HepG2 (cell line): Measurements from ENCODE around the gene XPR1. TPM values are rescaled to one million over a fixed set of nuclear protein-coding genes. Genes with fewer than 3 reads are reported as not detected.

ENCODE experiments used
- ATAC-seq: fragments of 200-7000 bp; cut with Tn5 transposase; 3 replicates; pipeline ENCODE4 v1.9.1; 2020; ENCODE audit warnings: mild to moderate bottlenecking, moderate library complexity
- BruUV-seq: library from RNA; stranded (reverse); fragments of 400-500 nt; replicated peaks from 2 replicates; lab custom pipeline; 2021; lab: Mats Ljungman, UMichigan
- CTCF ChIA-PET: fragments of 300-600 bp; formaldehyde crosslinking; extraction: SDS; loops from one replicate; lab custom pipeline; 2021; ENCODE audit warnings: low total read pairs, inconsistent platforms, low intra/inter-chr PET ratio; lab: Yijun Ruan, JAX
- POLR2A ChIA-PET: fragments of 350-600 bp; sonication (Branson Sonifier 250); formaldehyde crosslinking; loops from one replicate; lab custom pipeline; 2020; ENCODE audit warnings: antibody characterized with exemption, inconsistent platforms; lab: Yijun Ruan, JAX
- DNase-seq: peaks from one replicate; pipeline ENCODE4 v3.0.0-alpha.2; 2015; ENCODE audit warnings: low spot score
- FAIRE-seq: peaks from 3 replicates; lab custom pipeline; 2011; peaks lifted over from hg19 to GRCh38; lab: Jason Lieb, UNC
- H2AFZ ChIP-seq: one replicate; pipeline ENCODE4 v1.6.1; 2011; ENCODE audit warnings: low read length, inconsistent platforms
- H3K27ac ChIP-seq: fragments of 300-600 bp; 3 replicates; pipeline ENCODE4 v1.8.0; 2011; ENCODE audit warnings: mixed run types, mild to moderate bottlenecking, mixed read lengths, low read length, inconsistent platforms; ENCODE audit not compliant: insufficient read depth; ENCODE audit errors: extremely low read length
- H3K27me3 ChIP-seq, 2 experiments: fragments of 200-600 bp in 1 of 2; 2 replicates in 1 of 2; 3 replicates in 1 of 2; pipeline versions ENCODE4 v1.6.0 to v1.8.0; 2011; ENCODE audit warnings: low read length in 2 of 2, mild to moderate bottlenecking in 2 of 2, moderate library complexity in 2 of 2, inconsistent platforms in 1 of 2; ENCODE audit not compliant: insufficient read depth in 2 of 2, control insufficient read depth in 1 of 2
- H3K36me3 ChIP-seq, 2 experiments: fragments of 200-600 bp in 1 of 2; replicated peaks in 1 of 2; 2 replicates in 1 of 2; 3 replicates in 1 of 2; pipeline versions ENCODE4 v1.5.1 to v1.8.0; 2011; ENCODE audit warnings: low read length in 2 of 2, inconsistent platforms in 1 of 2; ENCODE audit not compliant: insufficient read depth in 2 of 2, control insufficient read depth in 1 of 2
- H3K4me1 ChIP-seq: 2 replicates; pipeline ENCODE4 v1.5.1; 2012; ENCODE audit warnings: low read length, inconsistent platforms; ENCODE audit not compliant: insufficient read depth
- H3K4me2 ChIP-seq: 2 replicates; pipeline ENCODE4 v1.6.0; 2011; ENCODE audit warnings: low read depth, low read length, inconsistent platforms
- H3K4me3 ChIP-seq, 3 experiments: fragments of 200-600 bp in 1 of 3; sonication (generic), shearing (Covaris generic) in 1 of 3; replicated peaks in 1 of 3; 2 replicates each; pipeline ENCODE4 v1.5.1; 2011 to 2016; ENCODE audit warnings: low read length in 3 of 3, inconsistent platforms in 2 of 3, low read depth in 2 of 3, mild to moderate bottlenecking in 2 of 3, control low read depth in 1 of 3, mixed read lengths in 1 of 3; ENCODE audit not compliant: insufficient read depth in 1 of 3
- H3K79me2 ChIP-seq: one replicate; pipeline ENCODE4 v1.6.1; 2011; ENCODE audit warnings: low read length, inconsistent platforms; ENCODE audit not compliant: insufficient read depth
- H3K9ac ChIP-seq: 2 replicates; pipeline ENCODE4 v1.6.0; 2011; ENCODE audit warnings: mild to moderate bottlenecking, low read depth, low read length, inconsistent platforms; ENCODE audit not compliant: insufficient read depth
- H3K9me3 ChIP-seq: 2 replicates; pipeline ENCODE4 v1.5.1; 2012; ENCODE audit warnings: mild to moderate bottlenecking, low read length
- H4K20me1 ChIP-seq: 2 replicates; pipeline ENCODE4 v1.6.0; 2011; ENCODE audit warnings: inconsistent platforms, mild to moderate bottlenecking, low read length, moderate library complexity; ENCODE audit not compliant: insufficient read depth
- CEBPB ChIP-seq: IDR thresholded peaks from 2 replicates; pipeline ENCODE4 v1.6.1; 2011; ENCODE audit warnings: low read depth, low read length, improper control_type of control experiment, borderline replicate concordance
- FOSL2 ChIP-seq: sonication (generic); formaldehyde crosslinking; IDR thresholded peaks from 2 replicates; pipeline ENCODE4 v1.4.0; 2020; ENCODE audit warnings: missing genetic modification reagents
- GFI1 ChIP-seq: sonication (generic); formaldehyde crosslinking; IDR thresholded peaks from 2 replicates; pipeline ENCODE4 v1.5.0; 2020; ENCODE audit warnings: missing genetic modification reagents, mild to moderate bottlenecking, borderline replicate concordance
- HOXA9 ChIP-seq: sonication (generic); formaldehyde crosslinking; IDR thresholded peaks from 2 replicates; pipeline ENCODE4 v1.8.1; 2022; ENCODE audit warnings: missing genetic modification reagents, mild to moderate bottlenecking, moderate library complexity, borderline replicate concordance
- MED13 ChIP-seq: sonication (generic); formaldehyde crosslinking; IDR thresholded peaks from 2 replicates; pipeline ENCODE4 v1.5.0; 2020; ENCODE audit warnings: missing genetic modification reagents
- TCF12 ChIP-seq, 2 experiments: fragments of 450-650 bp in 1 of 2; sonication (generic) in 1 of 2; formaldehyde crosslinking in 1 of 2; IDR thresholded peaks; 2 replicates each; pipeline versions ENCODE4 v1.6.1 to v1.8.0; 2017 to 2022; ENCODE audit warnings: antibody characterized with exemption in 1 of 2, mild to moderate bottlenecking in 1 of 2, missing genetic modification reagents in 1 of 2, moderate library complexity in 1 of 2
- ZNF281 ChIP-seq: sonication (generic); formaldehyde crosslinking; IDR thresholded peaks from 2 replicates; pipeline ENCODE4 v1.4.0; 2020; ENCODE audit warnings: missing genetic modification reagents, borderline replicate concordance
- ZNF331 ChIP-seq: sonication (generic); formaldehyde crosslinking; IDR thresholded peaks from 2 replicates; pipeline ENCODE4 v1.4.0; 2020; ENCODE audit warnings: missing genetic modification reagents
- WGBS: methylation state at CpG from one replicate; pipeline ENCODE4 v1.1.6; 2017; ENCODE audit warnings: low lambda C conversion rate; 5-methylcytosine and 5-hydroxymethylcytosine counted together
- in situ Hi-C: cut with HindIII; loops from 2 replicates; pipeline ENCODE4 v1.10.0; 2017; ENCODE audit warnings: low pct_unique_long_range_greater_than_20kb; ENCODE audit not compliant: extremely low pct_ligation_motif_present
- intact Hi-C: fragments of 100-400 bp; cut with micrococcal nuclease; formaldehyde crosslinking; loops from one replicate; pipeline ENCODE4 v1.10.0; 2022; ENCODE audit not compliant: unreplicated experiment
- polyA plus RNA-seq, 8 experiments: library from polyadenylated mRNA; depleted of rRNA in 3 of 8; stranded (reverse) in 7 of 8; unstranded in 1 of 8; fragments of >200 nt; fragmentation: Illumina TruSeq in 4 of 8; extraction: Trizol in 4 of 8; gene quantifications; 2 replicates each; pipeline versions ENCODE4 v1.2.1 to v1.2.3, GENCODE V29; 2011 to 2016; ENCODE audit warnings: low read depth in 4 of 8, missing spikeins in 1 of 8, mixed read lengths in 1 of 8; ENCODE audit not compliant: insufficient read depth in 1 of 8
- total RNA-seq, 5 experiments: library from RNA; depleted of rRNA; stranded (reverse); fragments of >200 nt; fragmentation: Illumina TruSeq; extraction: Trizol; gene quantifications; 2 replicates each; pipeline ENCODE4 v1.2.3, GENCODE V29; 2016; ENCODE audit warnings: low read depth in 1 of 5

The XPR1 gene
- total and polyA plus RNA-seq, 2 of the 13 experiments (the other 11 are each of a cell fraction or from before 2014, with no cell fraction given): 22.3 to 23.6 TPM

DNA sequence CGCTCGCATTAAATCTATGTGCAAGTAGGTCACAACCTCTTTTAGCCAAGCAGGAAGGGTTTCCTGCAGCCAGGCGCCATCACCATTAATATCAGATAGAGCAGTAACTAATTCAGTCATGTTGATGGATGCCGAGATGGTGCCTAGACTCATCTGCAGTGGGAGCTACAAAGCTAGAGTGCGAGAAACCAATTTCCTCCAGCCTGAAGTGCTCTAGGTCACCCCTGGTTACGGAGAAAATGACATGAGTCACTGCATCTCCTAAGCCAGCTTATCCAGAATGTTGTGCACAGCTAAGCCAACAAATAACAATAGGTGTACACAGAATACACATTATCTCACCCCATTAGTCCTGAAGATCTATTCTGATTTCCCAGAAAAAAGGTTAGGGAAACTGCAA is 37.1 kb upstream of the XPR1 start:
- 59% methylated on average over 6 of the region's 6 CpGs for WGBS
- POLR2A ChIA-PET: no interaction called here

DNA sequence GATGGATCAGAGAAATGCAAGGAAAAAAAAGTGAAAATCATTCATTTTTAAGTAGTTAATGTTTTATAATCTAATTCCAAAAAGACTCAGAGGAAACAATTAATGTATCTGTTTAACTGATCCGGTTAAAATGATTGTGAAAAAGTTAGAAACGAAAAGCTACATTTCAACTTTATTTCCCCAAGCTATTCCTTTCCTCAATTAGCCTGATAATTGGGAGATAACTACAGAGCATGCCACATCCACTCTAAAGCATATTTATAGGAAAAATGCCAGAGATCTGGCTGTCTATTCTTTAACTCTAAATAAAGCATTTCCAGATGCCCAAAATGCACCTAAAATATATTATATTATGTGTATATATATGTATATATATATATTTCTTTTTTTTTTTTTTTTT is 35.9 kb upstream of the XPR1 start:
- no peak overlapping the region for H3K4me3 ChIP-seq
- no peak for TF ChIP-seq ZNF281
- no peak for TF ChIP-seq TCF12 (IDR thresholded peaks at IDR 0.05)
- TF ChIP-seq TCF12 (CRISPR knock-in tag; IDR thresholded peaks at IDR 0.05): no peak
- no peak overlapping the region for H3K9ac ChIP-seq
- FAIRE-seq (no peak), DNase-seq (no peak), ATAC-seq (no peak)
- ChIA-PET POLR2A (no interaction called here), CTCF (no interaction called here)
- intact Hi-C loops: no loop called here
- BruUV-seq: no TSS peak
- in situ Hi-C loops: no loop called here
- H3K4me1 ChIP-seq: peaks cover 24% of the 10 kb centered on the region
- H3K27ac ChIP-seq: no peak overlapping the region
- H4K20me1 ChIP-seq: no peaks in the 10 kb centered on the region
- no peaks in the 10 kb centered on the region for H3K27me3 ChIP-seq
- H3K9me3 ChIP-seq: no peaks in the 10 kb centered on the region
- H3K4me2 ChIP-seq: no peak overlapping the region
- WGBS: 63% methylated on average over 2 of the region's 2 CpGs
- no peaks in the 10 kb centered on the region for H3K79me2 ChIP-seq
- no peaks in the 10 kb centered on the region for H3K36me3 ChIP-seq
- H2AFZ ChIP-seq: no peak overlapping the region

More for the DNA sequence above, 37.1 kb upstream of the XPR1 start:
- intact Hi-C loops: no loop called here
- Histone ChIP-seq H3K9me3 (no peaks in the 10 kb centered on the region), H3K9ac (no peak overlapping the region), H2AFZ (no peak overlapping the region), H3K27me3 (no peaks in the 10 kb centered on the region), H4K20me1 (no peaks in the 10 kb centered on the region)
- CTCF ChIA-PET: no interaction called here
- TF ChIP-seq HOXA9 (CRISPR knock-in tag): no peak
- no peak for TF ChIP-seq CEBPB
- TF ChIP-seq FOSL2 (CRISPR knock-in tag): 0 out of 2 replicates have a peak, but pooled peaks have one; percentile 7
- no peak for TF ChIP-seq GFI1 (CRISPR knock-in tag)
- TF ChIP-seq ZNF331 (CRISPR knock-in tag): no peak
- no peak for TF ChIP-seq MED13
- TF ChIP-seq, all 625 proteins: peak for 1
- Histone ChIP-seq H3K4me1 (peaks cover 26% of the 10 kb centered on the region), H3K4me2 (no peak overlapping the region), H3K4me3 (no peak overlapping the region), H3K79me2 (no peaks in the 10 kb centered on the region), H3K36me3 (no peaks in the 10 kb centered on the region), H3K27ac (no peak overlapping the region)
- no TSS peak for BruUV-seq
- ATAC-seq: no peak
- in situ Hi-C loops: no loop called here
- FAIRE-seq: no peak
- no peak for DNase-seq
